GM23338 (cell line): ENCODE results near the gene CER1. TPM values are rescaled to one million over a fixed set of nuclear protein-coding genes. Genes with fewer than 3 reads are reported as not detected.

Experiments used
- ATAC-seq: fragments of 200-7000 bp; cut with Tn5 transposase; 3 replicates; pipeline ENCODE4 v1.9.1; 2020
- DNase-seq: peaks from one replicate; pipeline ENCODE4 v3.0.0-alpha.2; 2015; ENCODE audit warnings: low spot score
- H2AFZ ChIP-seq: fragments of 200-600 bp; sonication (generic); 2 replicates; pipeline ENCODE4 v1.8.0; 2016; ENCODE audit warnings: antibody characterized with exemption, mild to moderate bottlenecking, moderate library complexity
- H3F3A ChIP-seq: fragments of 200-600 bp; sonication (generic); replicated peaks from 2 replicates; pipeline ENCODE4 v1.8.0; 2017; ENCODE audit warnings: antibody characterized with exemption, mixed run types, low read depth
- H3K27ac ChIP-seq: fragments of 200-600 bp; sonication (generic); 2 replicates; pipeline ENCODE4 v1.6.1; 2016; ENCODE audit warnings: low read depth
- H3K27me3 ChIP-seq: fragments of 200-600 bp; sonication (generic); 2 replicates; pipeline ENCODE4 v1.8.0; 2016; ENCODE audit warnings: mild to moderate bottlenecking, mixed run types, moderate library complexity; ENCODE audit not compliant: insufficient read depth
- H3K36me3 ChIP-seq: fragments of 200-600 bp; sonication (generic); 2 replicates; pipeline ENCODE4 v1.8.0; 2016; ENCODE audit warnings: mild to moderate bottlenecking; ENCODE audit not compliant: insufficient read depth
- H3K4me1 ChIP-seq: fragments of 200-600 bp; sonication (generic); 2 replicates; pipeline ENCODE4 v1.8.0; 2016; ENCODE audit warnings: mild to moderate bottlenecking, moderate library complexity; ENCODE audit not compliant: insufficient read depth
- H3K4me2 ChIP-seq: fragments of 200-600 bp; sonication (generic); 2 replicates; pipeline ENCODE4 v1.7.1; 2017; ENCODE audit warnings: mixed run types
- H3K4me3 ChIP-seq: fragments of 200-600 bp; sonication (generic); 2 replicates; pipeline ENCODE4 v1.6.1; 2016; ENCODE audit warnings: mixed run types
- H3K79me2 ChIP-seq: fragments of 200-600 bp; sonication (generic); replicated peaks from 2 replicates; pipeline ENCODE4 v1.8.0; 2017; ENCODE audit warnings: mild to moderate bottlenecking; ENCODE audit not compliant: insufficient read depth
- H3K9me2 ChIP-seq: fragments of 200-600 bp; sonication (generic); 2 replicates; pipeline ENCODE4 v1.8.0; 2017; ENCODE audit not compliant: insufficient read depth
- H4K20me1 ChIP-seq: fragments of 200-600 bp; sonication (generic); replicated peaks from 2 replicates; pipeline ENCODE4 v1.8.0; 2017; ENCODE audit warnings: mild to moderate bottlenecking; ENCODE audit not compliant: insufficient read depth
- H3K27ac Mint-ChIP-seq: 2 replicates; pipeline ENCODE4 v1.8.0; 2020; ENCODE audit warnings: inconsistent platforms, mild to moderate bottlenecking, moderate library complexity, mixed read lengths
- H3K27me3 Mint-ChIP-seq: 3 replicates; pipeline ENCODE4 v1.8.0; 2022; ENCODE audit warnings: low read depth, mild to moderate bottlenecking, moderate library complexity, mixed read lengths, inconsistent platforms; ENCODE audit not compliant: insufficient read depth, poor library complexity
- H3K36me3 Mint-ChIP-seq: 3 replicates; pipeline ENCODE4 v1.8.0; 2021; ENCODE audit warnings: low read depth, mild to moderate bottlenecking, inconsistent platforms, moderate library complexity, mixed read lengths
- H3K4me1 Mint-ChIP-seq: 3 replicates; pipeline ENCODE4 v1.8.0; 2020; ENCODE audit warnings: mild to moderate bottlenecking, inconsistent platforms, mixed read lengths
- H3K4me3 Mint-ChIP-seq: 3 replicates; pipeline ENCODE4 v1.8.0; 2021; ENCODE audit warnings: moderate library complexity, mild to moderate bottlenecking, inconsistent platforms, mixed read lengths
- H3K9me3 Mint-ChIP-seq: 3 replicates; pipeline ENCODE4 v1.8.0; 2020; ENCODE audit warnings: moderate library complexity, mild to moderate bottlenecking, inconsistent platforms, mixed read lengths
- CREB1 ChIP-seq: fragments of 250-450 bp; sonication (Bioruptor Pico); IDR thresholded peaks from 2 replicates; pipeline ENCODE4 v1.5.0; 2020; ENCODE audit warnings: low read depth, mild to moderate bottlenecking, moderate library complexity
- CTCF ChIP-seq, 2 experiments: fragments of 200-600 bp in 1 of 2; sonication (generic) in 1 of 2; conservative IDR thresholded peaks; 2 replicates each; pipeline versions ENCODE4 v1.5.1 to v1.6.1; 2016 to 2017; ENCODE audit warnings: antibody characterized with exemption in 2 of 2, low read depth in 2 of 2, mild to moderate bottlenecking in 2 of 2, moderate library complexity in 1 of 2
- ETS1 ChIP-seq: IDR thresholded peaks from 2 replicates; pipeline ENCODE4 v1.6.1; 2016; ENCODE audit warnings: antibody characterized with exemption
- EZH2 ChIP-seq: fragments of 200-600 bp; sonication (generic); IDR thresholded peaks from one replicate; pipeline ENCODE4 v1.8.0; 2017; ENCODE audit warnings: antibody characterized with exemption, mild to moderate bottlenecking, low read depth; ENCODE audit not compliant: unreplicated experiment
- EZH2phosphoT487 ChIP-seq: fragments of 200-600 bp; sonication (generic); IDR thresholded peaks from one replicate; pipeline ENCODE4 v1.8.1; 2018; ENCODE audit warnings: antibody characterized with exemption; ENCODE audit not compliant: unreplicated experiment
- JUNB ChIP-seq: IDR thresholded peaks from one replicate; pipeline ENCODE4 v1.6.1; 2016; ENCODE audit warnings: antibody characterized with exemption; ENCODE audit not compliant: unreplicated experiment
- NANOG ChIP-seq: IDR thresholded peaks from 2 replicates; pipeline ENCODE4 v1.6.1; 2016; ENCODE audit warnings: antibody characterized with exemption, borderline replicate concordance
- POLR2AphosphoS5 ChIP-seq: IDR thresholded peaks from 2 replicates; pipeline ENCODE4 v1.6.1; 2016; ENCODE audit warnings: antibody characterized with exemption, low read depth
- REST ChIP-seq: IDR thresholded peaks from one replicate; pipeline ENCODE4 v1.6.1; 2018; ENCODE audit warnings: antibody characterized with exemption; ENCODE audit not compliant: unreplicated experiment
- STAT1 ChIP-seq: IDR thresholded peaks from one replicate; pipeline ENCODE4 v1.6.1; 2016; ENCODE audit warnings: antibody characterized with exemption; ENCODE audit not compliant: unreplicated experiment
- ZNF114 ChIP-seq: fragments of 250-450 bp; sonication (Bioruptor Pico); IDR thresholded peaks from 2 replicates; pipeline ENCODE4 v1.5.0; 2020; ENCODE audit warnings: mild to moderate bottlenecking, moderate library complexity
- ZNF331 ChIP-seq: fragments of 250-450 bp; sonication (Bioruptor Pico); IDR thresholded peaks from 2 replicates; pipeline ENCODE4 v1.5.0; 2020; ENCODE audit warnings: low read depth, mild to moderate bottlenecking, moderate library complexity
- polyA plus RNA-seq: library from polyadenylated mRNA; unstranded; fragments of >200 nt; fragmentation: Nextera tagmentation; extraction: Ambion mirVana; gene quantifications from 2 replicates; pipeline ENCODE4 v1.2.1, GENCODE V29; 2016
- total RNA-seq: library from RNA; depleted of rRNA; stranded (reverse); fragments of >200 nt; shearing (Covaris generic); gene quantifications from 2 replicates; pipeline ENCODE4 v1.2.3, GENCODE V29; 2014
- TF ChIP-seq, protein P1 (sequence below): fragments of 250-450 bp; sonication (Bioruptor Pico); IDR thresholded peaks from 2 replicates; pipeline ENCODE4 v1.5.0; 2020; ENCODE audit warnings: mild to moderate bottlenecking, moderate library complexity

The CER1 gene
- total and polyA plus RNA-seq, 2 experiments from 2014 or later: 0.73 to 4.4 TPM

GRCh38 chr9:14704281-14704680 is 18.3 kb downstream of the CER1 start:
- Histone ChIP-seq H4K20me1 (no peaks in the 10 kb centered on the region), H2AFZ (no peak overlapping the region), H3K9me2 (no peaks in the 10 kb centered on the region), H3K27me3 (no peaks in the 10 kb centered on the region), H3K4me1 (0 out of 2 replicates have a peak, but pooled peaks cover 6% of the 10 kb centered on the region), H3K79me2 (no peaks in the 10 kb centered on the region), H3K4me3 (no peak overlapping the region), H3K27ac (no peak overlapping the region), H3K4me2 (no peak overlapping the region), H3F3A (no peaks in the 10 kb centered on the region), H3K36me3 (no peaks in the 10 kb centered on the region)
- Mint-ChIP-seq H3K9me3 (peaks cover 4% of the 10 kb centered on the region), H3K27me3 (peaks cover 1% of the 10 kb centered on the region), H3K27ac (no peak overlapping the region), H3K4me3 (no peak overlapping the region), H3K36me3 (0 out of 3 replicates have a peak, but pooled peaks cover 2% of the 10 kb centered on the region), H3K4me1 (peaks cover 4% of the 10 kb centered on the region; the same call in 2 of the 3 replicates)
- no peak for DNase-seq
- no peak for ATAC-seq
- no peak for TF ChIP-seq ETS1
- TF ChIP-seq CTCF (conservative IDR thresholded peaks at IDR 0.05; ENCODE audit: low read depth in 2 of 2): no peak
- TF ChIP-seq CREB1 (CRISPR knock-in tag): no peak
- TF ChIP-seq EZH2: no peak
- TF ChIP-seq REST: no peak
- no peak for TF ChIP-seq POLR2AphosphoS5
- TF ChIP-seq ZNF114: no peak
- no peak for TF ChIP-seq NANOG
- TF ChIP-seq, protein P1, sequence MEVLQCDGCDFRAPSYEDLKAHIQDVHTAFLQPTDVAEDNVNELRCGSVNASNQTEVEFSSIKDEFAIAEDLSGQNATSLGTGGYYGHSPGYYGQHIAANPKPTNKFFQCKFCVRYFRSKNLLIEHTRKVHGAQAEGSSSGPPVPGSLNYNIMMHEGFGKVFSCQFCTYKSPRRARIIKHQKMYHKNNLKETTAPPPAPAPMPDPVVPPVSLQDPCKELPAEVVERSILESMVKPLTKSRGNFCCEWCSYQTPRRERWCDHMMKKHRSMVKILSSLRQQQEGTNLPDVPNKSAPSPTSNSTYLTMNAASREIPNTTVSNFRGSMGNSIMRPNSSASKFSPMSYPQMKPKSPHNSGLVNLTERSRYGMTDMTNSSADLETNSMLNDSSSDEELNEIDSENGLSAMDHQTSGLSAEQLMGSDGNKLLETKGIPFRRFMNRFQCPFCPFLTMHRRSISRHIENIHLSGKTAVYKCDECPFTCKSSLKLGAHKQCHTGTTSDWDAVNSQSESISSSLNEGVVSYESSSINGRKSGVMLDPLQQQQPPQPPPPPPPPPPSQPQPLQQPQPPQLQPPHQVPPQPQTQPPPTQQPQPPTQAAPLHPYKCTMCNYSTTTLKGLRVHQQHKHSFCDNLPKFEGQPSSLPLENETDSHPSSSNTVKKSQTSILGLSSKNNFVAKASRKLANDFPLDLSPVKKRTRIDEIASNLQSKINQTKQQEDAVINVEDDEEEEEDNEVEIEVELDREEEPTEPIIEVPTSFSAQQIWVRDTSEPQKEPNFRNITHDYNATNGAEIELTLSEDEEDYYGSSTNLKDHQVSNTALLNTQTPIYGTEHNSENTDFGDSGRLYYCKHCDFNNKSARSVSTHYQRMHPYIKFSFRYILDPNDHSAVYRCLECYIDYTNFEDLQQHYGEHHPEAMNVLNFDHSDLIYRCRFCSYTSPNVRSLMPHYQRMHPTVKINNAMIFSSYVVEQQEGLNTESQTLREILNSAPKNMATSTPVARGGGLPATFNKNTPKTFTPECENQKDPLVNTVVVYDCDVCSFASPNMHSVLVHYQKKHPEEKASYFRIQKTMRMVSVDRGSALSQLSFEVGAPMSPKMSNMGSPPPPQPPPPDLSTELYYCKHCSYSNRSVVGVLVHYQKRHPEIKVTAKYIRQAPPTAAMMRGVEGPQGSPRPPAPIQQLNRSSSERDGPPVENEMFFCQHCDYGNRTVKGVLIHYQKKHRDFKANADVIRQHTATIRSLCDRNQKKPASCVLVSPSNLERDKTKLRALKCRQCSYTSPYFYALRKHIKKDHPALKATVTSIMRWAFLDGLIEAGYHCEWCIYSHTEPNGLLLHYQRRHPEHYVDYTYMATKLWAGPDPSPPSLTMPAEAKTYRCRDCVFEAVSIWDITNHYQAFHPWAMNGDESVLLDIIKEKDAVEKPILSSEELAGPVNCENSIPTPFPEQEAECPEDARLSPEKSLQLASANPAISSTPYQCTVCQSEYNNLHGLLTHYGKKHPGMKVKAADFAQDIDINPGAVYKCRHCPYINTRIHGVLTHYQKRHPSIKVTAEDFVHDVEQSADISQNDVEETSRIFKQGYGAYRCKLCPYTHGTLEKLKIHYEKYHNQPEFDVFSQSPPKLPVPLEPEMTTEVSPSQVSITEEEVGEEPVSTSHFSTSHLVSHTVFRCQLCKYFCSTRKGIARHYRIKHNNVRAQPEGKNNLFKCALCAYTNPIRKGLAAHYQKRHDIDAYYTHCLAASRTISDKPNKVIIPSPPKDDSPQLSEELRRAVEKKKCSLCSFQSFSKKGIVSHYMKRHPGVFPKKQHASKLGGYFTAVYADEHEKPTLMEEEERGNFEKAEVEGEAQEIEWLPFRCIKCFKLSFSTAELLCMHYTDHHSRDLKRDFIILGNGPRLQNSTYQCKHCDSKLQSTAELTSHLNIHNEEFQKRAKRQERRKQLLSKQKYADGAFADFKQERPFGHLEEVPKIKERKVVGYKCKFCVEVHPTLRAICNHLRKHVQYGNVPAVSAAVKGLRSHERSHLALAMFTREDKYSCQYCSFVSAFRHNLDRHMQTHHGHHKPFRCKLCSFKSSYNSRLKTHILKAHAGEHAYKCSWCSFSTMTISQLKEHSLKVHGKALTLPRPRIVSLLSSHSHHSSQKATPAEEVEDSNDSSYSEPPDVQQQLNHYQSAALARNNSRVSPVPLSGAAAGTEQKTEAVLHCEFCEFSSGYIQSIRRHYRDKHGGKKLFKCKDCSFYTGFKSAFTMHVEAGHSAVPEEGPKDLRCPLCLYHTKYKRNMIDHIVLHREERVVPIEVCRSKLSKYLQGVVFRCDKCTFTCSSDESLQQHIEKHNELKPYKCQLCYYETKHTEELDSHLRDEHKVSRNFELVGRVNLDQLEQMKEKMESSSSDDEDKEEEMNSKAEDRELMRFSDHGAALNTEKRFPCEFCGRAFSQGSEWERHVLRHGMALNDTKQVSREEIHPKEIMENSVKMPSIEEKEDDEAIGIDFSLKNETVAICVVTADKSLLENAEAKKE (CRISPR knock-in tag): no peak
- TF ChIP-seq JUNB: no peak
- no peak for TF ChIP-seq STAT1
- no peak for TF ChIP-seq EZH2phosphoT487
- TF ChIP-seq ZNF331 (CRISPR knock-in tag): no peak
